ENCODE data around the gene ADAMTS12.

DNA sequence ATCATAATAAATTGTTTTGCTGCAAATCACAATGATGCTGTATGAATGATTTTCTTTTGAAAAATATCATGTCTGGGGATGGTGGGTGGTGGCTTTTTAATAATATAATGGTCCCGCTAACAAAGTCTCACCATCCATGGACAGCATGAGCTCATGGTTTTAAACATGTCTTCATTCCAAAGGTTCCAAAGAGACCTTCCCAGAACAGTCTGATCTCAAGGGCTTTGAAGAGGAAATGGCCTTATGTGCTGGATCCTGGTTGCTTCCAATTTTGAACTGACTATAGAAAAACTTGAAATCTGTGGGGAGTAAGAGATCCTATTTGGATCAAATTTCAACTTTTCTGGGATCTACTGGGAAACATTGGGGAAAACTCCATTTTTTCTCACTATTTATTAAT, 121.8 kb downstream of the ADAMTS12 start:
- no peak for TF ChIP-seq POLR2A (IDR thresholded peaks at IDR 0.05)
- TF ChIP-seq, protein P1, sequence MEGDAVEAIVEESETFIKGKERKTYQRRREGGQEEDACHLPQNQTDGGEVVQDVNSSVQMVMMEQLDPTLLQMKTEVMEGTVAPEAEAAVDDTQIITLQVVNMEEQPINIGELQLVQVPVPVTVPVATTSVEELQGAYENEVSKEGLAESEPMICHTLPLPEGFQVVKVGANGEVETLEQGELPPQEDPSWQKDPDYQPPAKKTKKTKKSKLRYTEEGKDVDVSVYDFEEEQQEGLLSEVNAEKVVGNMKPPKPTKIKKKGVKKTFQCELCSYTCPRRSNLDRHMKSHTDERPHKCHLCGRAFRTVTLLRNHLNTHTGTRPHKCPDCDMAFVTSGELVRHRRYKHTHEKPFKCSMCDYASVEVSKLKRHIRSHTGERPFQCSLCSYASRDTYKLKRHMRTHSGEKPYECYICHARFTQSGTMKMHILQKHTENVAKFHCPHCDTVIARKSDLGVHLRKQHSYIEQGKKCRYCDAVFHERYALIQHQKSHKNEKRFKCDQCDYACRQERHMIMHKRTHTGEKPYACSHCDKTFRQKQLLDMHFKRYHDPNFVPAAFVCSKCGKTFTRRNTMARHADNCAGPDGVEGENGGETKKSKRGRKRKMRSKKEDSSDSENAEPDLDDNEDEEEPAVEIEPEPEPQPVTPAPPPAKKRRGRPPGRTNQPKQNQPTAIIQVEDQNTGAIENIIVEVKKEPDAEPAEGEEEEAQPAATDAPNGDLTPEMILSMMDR (IDR thresholded peaks at IDR 0.05 in 4 of 5, conservative IDR thresholded peaks at IDR 0.05 in 1 of 5): no peak
